ENCODE measurements around the gene PPFIBP2. TPM values are rescaled to one million over a fixed set of nuclear protein-coding genes. Genes with fewer than 3 reads are reported as not detected.

PPFIBP2 gene
- total and polyA plus RNA-seq, 2 of the 13 experiments (the other 11 are each of a cell fraction or from before 2014, with no cell fraction given), result 15.0 to 52.5 TPM

DNA sequence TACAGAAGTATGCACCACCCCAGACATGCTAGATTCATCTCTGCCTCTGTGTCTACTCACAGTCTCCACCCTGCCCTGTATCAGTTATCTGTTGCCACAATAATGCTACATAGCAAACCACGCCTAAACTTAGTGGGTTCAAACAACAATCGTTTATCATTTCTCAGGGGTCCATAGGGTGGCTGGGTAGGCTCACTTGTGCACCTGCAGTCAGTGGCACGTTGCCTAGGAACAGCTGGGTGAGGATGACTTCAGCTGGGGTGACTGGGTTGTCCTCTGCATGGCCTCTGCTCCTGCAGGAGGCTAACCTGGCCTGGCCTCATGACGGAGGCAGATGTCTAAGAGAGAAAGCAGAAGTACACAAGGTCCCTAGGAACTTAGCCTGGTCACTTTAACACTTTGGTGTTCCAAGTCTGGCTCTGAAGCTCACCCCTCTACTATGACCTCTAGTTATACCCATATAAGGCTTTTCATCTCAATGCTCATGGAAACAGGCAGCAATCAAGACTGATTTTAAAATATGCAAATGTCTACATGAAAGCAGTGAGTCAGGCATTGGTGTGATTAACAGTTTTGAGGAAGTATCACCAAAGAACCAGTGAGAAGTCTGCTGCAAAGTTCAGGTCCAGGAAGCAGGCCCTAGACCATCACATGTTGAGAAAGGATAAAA is 17.8 kb upstream of the PPFIBP2 start (continued):
- TF ChIP-seq, protein P1, sequence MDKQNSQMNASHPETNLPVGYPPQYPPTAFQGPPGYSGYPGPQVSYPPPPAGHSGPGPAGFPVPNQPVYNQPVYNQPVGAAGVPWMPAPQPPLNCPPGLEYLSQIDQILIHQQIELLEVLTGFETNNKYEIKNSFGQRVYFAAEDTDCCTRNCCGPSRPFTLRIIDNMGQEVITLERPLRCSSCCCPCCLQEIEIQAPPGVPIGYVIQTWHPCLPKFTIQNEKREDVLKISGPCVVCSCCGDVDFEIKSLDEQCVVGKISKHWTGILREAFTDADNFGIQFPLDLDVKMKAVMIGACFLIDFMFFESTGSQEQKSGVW (CRISPR knock-in tag; IDR thresholded peaks at IDR 0.05; ENCODE audit: borderline replicate concordance), result no peak

DNA sequence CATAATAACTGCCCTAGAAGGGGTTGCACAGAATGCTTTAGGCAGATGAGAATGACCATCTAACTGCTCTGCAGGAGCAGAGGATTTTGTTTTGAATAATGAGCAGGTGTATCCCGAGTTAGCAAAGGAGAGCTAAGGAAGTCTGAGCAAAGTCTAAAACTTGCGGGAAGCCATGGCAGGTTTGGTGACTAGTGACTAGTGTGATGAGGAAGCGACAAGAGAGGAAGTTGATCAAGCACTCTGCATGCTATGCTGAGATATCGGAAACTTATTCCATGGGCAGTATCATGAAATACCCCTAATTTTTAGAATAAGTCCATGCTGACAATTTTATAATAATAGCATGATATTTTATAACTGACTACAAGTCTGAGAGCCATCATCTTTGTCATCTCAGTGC is 15.6 kb upstream of the PPFIBP2 start:
- no TSS peak for BruUV-seq (replicated peaks)
- no peak for FAIRE-seq
- 62% methylated on average over 4 of the region's 4 CpGs for WGBS (ENCODE audit: low lambda C conversion rate)
- intact Hi-C loops (cut with micrococcal nuclease; ENCODE audit: unreplicated experiment), result no loop called here
- no peaks in the 10 kb centered on the region; a peak in 1 of 5 replicates for H3K27me3 ChIP-seq (ENCODE audit: control insufficient read depth in 1 of 2, insufficient read depth in 2 of 2, low read length in 2 of 2)
- no peak overlapping the region for H3K4me2 ChIP-seq (ENCODE audit: low read depth, low read length)
- CTCF ChIA-PET (ENCODE audit: low intra/inter-chr PET ratio, low total read pairs), result no interaction called here
- H3K27ac ChIP-seq (ENCODE audit: extremely low read length, insufficient read depth, low read length), result no peak overlapping the region
- H3K4me1 ChIP-seq (ENCODE audit: insufficient read depth, low read length), result peaks cover 16% of the 10 kb centered on the region
- no peak overlapping the region for H3K4me3 ChIP-seq (replicated peaks in 1 of 3; ENCODE audit: insufficient read depth in 1 of 3, low read depth in 2 of 3, low read length in 3 of 3)
- no peaks in the 10 kb centered on the region for H3K9me3 ChIP-seq (ENCODE audit: low read length)
- in situ Hi-C loops (cut with HindIII; ENCODE audit: extremely low pct_ligation_motif_present, low pct_unique_long_range_greater_than_20kb), result no loop called here
- no peaks in the 10 kb centered on the region for H3K36me3 ChIP-seq (replicated peaks in 1 of 2; ENCODE audit: control insufficient read depth in 1 of 2, insufficient read depth in 2 of 2, low read length in 2 of 2)
- no peak overlapping the region for H2AFZ ChIP-seq (ENCODE audit: low read length)
- no peak overlapping the region for H3K9ac ChIP-seq (ENCODE audit: insufficient read depth, low read depth, low read length)
- DNase-seq (ENCODE audit: low spot score), result no peak
- no peaks in the 10 kb centered on the region for H4K20me1 ChIP-seq (ENCODE audit: insufficient read depth, low read length)
- H3K79me2 ChIP-seq (ENCODE audit: insufficient read depth, low read length), result no peaks in the 10 kb centered on the region
- ATAC-seq, result no peak
- POLR2A ChIA-PET, result no interaction called here
- TF ChIP-seq, protein P2, sequence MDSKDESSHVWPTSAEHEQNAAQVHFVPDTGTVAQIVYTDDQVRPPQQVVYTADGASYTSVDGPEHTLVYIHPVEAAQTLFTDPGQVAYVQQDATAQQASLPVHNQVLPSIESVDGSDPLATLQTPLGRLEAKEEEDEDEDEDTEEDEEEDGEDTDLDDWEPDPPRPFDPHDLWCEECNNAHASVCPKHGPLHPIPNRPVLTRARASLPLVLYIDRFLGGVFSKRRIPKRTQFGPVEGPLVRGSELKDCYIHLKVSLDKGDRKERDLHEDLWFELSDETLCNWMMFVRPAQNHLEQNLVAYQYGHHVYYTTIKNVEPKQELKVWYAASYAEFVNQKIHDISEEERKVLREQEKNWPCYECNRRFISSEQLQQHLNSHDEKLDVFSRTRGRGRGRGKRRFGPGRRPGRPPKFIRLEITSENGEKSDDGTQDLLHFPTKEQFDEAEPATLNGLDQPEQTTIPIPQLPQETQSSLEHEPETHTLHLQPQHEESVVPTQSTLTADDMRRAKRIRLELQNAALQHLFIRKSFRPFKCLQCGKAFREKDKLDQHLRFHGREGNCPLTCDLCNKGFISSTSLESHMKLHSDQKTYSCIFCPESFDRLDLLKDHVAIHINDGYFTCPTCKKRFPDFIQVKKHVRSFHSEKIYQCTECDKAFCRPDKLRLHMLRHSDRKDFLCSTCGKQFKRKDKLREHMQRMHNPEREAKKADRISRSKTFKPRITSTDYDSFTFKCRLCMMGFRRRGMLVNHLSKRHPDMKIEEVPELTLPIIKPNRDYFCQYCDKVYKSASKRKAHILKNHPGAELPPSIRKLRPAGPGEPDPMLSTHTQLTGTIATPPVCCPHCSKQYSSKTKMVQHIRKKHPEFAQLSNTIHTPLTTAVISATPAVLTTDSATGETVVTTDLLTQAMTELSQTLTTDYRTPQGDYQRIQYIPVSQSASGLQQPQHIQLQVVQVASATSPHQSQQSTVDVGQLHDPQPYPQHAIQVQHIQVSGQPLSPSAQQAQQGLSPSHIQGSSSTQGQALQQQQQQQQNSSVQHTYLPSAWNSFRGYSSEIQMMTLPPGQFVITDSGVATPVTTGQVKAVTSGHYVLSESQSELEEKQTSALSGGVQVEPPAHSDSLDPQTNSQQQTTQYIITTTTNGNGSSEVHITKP (CRISPR knock-in tag; IDR thresholded peaks at IDR 0.05; ENCODE audit: low read depth), result no peak
- TF ChIP-seq ZMYM2 (CRISPR knock-in tag; IDR thresholded peaks at IDR 0.05) (no peak), SP1 (IDR thresholded peaks at IDR 0.05) (no peak), SP1 (CRISPR knock-in tag; IDR thresholded peaks at IDR 0.05) (no peak), ADNP (CRISPR knock-in tag; IDR thresholded peaks at IDR 0.05) (no peak), DMAP1 (CRISPR knock-in tag; IDR thresholded peaks at IDR 0.05) (no peak), ZNF230 (CRISPR knock-in tag; IDR thresholded peaks at IDR 0.05) (no peak), NFRKB (IDR thresholded peaks at IDR 0.05) (no peak)
- TF ChIP-seq, protein P3, sequence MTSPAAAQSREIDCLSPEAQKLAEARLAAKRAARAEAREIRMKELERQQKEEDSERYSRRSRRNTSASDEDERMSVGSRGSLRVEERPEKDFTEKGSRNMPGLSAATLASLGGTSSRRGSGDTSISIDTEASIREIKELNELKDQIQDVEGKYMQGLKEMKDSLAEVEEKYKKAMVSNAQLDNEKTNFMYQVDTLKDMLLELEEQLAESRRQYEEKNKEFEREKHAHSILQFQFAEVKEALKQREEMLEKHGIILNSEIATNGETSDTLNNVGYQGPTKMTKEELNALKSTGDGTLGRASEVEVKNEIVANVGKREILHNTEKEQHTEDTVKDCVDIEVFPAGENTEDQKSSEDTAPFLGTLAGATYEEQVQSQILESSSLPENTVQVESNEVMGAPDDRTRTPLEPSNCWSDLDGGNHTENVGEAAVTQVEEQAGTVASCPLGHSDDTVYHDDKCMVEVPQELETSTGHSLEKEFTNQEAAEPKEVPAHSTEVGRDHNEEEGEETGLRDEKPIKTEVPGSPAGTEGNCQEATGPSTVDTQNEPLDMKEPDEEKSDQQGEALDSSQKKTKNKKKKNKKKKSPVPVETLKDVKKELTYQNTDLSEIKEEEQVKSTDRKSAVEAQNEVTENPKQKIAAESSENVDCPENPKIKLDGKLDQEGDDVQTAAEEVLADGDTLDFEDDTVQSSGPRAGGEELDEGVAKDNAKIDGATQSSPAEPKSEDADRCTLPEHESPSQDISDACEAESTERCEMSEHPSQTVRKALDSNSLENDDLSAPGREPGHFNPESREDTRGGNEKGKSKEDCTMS (CRISPR knock-in tag; conservative IDR thresholded peaks at IDR 0.05), result no peak
- TF ChIP-seq, protein P4, sequence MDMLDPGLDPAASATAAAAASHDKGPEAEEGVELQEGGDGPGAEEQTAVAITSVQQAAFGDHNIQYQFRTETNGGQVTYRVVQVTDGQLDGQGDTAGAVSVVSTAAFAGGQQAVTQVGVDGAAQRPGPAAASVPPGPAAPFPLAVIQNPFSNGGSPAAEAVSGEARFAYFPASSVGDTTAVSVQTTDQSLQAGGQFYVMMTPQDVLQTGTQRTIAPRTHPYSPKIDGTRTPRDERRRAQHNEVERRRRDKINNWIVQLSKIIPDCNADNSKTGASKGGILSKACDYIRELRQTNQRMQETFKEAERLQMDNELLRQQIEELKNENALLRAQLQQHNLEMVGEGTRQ (IDR thresholded peaks at IDR 0.05; ENCODE audit: low read depth, low read length), result no peak
- TF ChIP-seq, protein P4 (CRISPR knock-in tag; IDR thresholded peaks at IDR 0.05; ENCODE audit: borderline replicate concordance), result no peak
